Cerebellar nuclear complex (tissue), 1 donor: ENCODE data around the gene TMEM175.

ENCODE experiments used
- DNase-seq, 2 experiments: peaks; one replicate each; lab custom pipeline; 2025; lab: John Stamatoyannopoulos, UW

The TMEM175 gene

DNA sequence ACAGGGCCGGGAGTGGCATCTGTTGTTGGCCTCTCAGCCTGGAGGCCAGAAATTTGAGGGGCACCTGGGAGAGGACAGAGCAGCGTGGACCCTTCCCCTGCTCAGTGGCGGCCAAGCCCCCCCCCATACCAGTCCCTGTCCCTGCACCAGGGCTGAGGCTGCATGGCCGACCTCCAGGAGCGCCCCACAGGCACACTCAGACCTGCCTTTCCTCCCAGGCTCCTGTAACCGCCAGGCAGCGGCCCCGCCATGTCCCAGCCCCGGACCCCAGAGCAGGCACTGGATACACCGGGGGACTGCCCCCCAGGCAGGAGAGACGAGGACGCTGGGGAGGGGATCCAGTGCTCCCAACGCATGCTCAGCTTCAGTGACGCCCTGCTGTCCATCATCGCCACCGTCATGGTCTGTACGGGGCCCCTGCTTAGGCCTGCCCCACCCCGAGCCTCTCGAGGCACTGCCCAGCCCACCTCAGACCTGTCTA, 15.3 kb downstream of the TMEM175 start:
- DNase-seq = no peak

DNA sequence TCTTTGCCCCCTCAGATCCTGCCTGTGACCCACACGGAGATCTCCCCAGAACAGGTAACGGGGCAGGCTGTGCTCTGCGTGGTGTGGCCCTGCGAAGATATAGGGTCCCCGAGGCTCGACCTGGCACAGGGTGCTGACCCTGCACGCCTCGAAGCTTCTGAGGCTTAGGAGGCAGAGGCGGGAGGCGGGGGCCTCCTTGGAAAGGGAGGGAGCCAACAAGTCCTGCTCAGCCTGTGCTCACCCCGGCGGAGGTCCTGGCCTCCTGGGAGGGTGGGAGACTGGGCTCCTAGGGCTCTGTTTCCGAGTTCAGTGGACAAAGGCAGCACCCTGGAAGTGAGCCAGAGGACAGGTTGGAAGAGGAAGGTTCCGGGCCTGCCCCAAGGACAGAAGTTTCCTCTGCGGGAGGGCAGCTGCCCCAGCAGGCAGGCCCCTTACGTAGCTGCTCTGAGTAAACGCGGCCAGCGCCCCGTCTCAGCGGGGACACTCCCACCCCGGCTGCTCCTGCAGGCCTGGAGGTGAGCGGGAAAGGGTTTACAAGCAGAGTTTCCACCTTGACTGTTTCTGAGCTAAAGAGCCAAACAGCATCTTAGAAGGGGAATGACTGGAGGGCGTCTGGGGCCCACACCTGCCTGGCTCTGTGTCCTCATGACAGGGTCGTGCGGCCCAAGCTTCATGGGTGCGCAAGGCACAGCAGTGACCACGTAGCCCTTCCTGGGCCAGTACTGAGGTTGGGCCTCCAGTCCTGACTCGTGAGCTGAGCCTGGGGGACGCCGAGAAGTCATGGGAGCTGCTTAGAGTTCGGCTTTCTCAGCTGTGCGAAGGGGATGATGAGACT, 16.1 kb downstream of the TMEM175 start:
- DNase-seq = no peak

DNA sequence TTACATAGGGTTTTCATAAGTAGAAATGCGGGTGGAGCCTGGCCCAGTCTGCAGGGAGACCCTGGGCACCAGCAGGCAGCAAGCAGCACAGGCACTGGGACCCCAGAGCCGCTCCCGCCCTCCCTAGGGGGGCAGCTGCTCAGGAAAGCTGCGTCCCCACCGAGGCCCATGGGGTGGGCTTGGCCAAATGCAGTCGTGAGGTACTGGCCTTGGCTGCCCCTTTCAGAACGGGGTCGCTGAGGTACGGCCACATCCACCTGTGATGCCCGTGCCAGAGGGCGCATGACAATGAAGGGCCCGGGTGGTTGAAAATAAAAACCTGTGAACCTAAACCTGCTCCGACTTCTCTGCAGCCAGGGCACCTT, 16.7 kb downstream of the TMEM175 start:
- DNase-seq = no peak

DNA sequence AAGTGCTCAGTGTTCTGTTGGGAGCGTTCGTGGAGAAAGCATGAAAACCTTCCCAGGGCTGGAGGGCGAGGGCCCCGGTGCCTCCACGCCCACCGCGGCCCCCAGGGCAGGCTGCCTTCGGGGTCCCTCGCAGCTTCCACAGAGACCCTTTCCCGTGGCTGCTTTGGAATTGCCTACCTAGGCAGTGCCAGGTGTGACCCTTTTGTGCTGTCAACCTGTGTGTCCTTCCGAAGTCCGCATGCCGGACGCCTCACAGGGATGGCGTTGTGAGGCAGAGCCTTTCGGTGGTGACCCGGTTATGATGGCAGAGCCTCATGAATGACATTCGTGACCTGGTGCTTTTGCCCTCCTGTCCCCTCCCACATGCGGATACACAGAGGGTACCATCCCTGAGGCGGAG, 17.4 kb downstream of the TMEM175 start:
- DNase-seq = no peak

DNA sequence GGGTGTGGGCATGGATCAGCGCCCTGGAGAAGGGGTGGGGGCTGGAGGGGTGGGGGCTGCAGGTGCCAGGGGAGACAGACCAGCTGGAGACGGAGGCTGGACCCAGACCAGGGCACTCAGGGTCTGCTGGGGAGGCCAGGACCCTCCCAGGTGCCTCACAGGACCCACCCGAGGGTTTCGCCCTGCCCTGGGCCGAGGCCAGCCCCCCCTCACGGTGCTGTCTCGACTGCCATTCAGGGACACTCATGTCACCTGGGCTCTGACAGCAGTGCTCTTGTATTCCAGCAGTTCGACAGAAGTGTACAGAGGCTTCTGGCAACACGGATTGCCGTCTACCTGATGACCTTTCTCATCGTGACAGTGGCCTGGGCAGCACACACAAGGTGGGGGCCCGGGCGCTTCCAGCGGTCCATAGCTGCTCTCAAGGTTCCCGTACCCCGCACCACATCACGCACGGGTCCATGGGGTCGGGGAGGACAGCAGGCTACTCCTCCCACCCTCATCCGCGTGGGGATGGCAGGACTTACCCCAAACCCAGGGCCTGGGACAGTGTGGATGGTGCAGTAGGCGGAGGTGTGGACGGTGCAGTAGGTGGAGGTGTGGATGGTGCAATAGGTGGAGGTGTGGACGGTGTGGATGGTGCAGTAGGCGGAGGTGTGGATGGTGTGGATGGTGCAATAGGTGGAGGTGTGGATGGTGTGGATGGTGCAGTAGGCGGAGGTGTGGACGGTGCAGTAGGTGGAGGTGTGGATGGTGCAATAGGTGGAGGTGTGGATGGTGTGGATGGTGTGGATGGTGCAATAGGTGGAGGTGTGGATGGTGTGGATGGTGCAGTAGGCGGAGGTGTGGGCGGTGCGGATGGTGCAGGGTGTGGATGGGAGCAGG, 18.1 kb downstream of the TMEM175 start:
- no peak for DNase-seq

DNA sequence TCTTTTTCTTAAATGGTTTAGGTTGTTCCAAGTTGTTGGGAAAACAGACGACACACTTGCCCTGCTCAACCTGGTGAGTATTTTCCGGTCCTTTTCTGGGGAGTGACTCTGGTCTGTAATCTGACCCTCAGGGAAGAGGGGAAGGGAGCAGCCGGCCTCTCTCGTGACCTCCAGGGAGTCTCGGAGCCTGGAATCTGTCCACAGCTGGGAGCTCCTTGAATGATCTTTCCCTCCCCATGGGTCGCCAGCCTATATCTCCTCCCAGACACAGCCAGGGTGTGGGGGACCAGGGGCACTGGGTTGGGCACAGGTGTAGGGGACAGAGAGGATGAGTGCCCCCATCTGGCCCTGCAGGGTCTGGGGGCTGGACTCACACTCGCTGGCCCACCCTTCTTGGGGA, 18.9 kb downstream of the TMEM175 start:
- DNase-seq = no peak

DNA sequence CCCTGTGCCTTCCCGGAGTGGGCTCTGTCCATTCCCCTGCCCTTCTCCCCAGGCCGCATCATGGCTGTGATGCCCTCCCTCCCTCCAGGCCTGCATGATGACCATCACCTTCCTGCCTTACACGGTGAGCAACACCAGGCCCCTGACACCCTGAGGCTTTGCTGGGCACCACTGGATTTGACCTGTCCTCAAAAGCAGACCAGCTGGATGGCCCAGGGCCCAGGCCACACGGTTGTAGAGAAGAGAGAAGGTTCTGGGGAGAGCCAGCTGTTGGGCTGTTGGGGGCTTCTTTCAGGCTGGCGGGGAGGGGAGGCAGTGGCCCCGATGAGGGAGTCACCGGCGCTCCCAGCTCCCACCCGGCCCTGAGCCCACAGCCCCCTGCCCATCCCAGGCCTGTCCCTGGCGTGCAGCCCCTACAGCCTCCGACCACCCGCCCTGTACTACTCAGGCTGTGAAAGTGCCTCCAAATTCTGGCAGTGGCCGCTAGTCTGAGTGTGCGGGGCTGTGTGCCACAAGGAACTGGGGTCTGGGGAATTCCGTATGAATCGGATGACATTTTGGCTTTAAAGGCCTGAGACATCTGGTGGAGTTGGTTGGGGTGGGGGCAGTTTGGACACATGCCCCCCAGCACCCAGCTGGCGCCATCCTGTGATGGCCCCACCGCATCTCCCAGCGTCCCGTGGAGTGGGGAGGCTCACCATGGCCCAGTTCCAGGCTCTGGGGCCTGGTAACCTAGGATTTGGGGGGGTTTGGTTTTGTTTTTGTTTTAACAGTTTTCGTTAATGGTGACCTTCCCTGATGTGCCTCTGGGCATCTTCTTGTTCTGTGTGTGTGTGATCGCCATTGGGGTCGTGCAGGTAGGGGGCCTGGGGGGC, 19.6 kb downstream of the TMEM175 start:
- no peak for DNase-seq

DNA sequence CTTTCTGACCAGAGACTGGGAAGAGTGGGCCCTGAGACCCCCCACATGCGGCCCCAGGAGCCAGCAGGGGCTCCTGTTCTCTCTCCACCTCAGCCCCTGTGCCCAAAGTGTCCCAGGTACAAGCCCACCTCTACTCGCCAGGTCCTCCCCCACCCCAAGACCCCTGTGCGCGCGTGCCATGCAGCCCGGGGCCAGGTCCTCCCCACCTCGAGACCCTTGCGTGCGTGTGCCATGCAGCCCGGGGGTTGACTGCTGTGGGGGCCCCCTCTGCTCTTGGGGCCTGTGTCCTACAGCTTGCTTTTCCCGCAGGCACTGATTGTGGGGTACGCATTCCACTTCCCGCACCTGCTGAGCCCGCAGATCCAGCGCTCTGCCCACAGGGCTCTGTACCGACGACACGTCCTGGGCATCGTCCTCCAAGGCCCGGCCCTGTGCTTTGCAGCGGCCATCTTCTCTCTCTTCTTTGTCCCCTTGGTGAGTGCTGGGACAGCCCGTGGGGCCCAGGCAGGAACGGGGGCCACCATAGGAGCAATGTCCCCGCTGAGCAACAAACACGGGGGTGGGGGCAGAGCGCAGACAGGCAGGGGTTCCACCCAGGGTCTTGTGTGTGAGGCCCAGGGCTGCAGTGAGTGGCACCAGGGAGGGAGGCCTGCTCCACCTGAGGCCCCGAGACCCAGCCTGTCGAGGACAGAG, 20.8 kb downstream of the TMEM175 start:
- DNase-seq = no peak

DNA sequence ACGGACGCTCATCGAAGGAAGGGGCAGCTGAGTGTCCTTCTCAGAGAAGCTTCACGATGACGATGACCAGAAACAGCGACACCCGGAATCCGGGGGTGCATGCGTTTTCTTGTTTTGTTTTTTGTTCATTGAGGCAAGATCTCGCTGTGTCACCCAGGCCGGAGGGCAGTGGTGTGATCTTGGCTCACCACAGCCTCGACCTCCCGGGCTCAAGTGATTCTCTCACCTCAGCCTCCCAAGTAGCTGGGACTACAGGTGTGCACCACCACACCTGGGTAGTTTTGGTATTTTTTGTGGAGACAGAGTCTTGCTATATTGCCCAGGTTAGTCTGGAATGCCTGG, 21.3 kb downstream of the TMEM175 start:
- DNase-seq = no peak

DNA sequence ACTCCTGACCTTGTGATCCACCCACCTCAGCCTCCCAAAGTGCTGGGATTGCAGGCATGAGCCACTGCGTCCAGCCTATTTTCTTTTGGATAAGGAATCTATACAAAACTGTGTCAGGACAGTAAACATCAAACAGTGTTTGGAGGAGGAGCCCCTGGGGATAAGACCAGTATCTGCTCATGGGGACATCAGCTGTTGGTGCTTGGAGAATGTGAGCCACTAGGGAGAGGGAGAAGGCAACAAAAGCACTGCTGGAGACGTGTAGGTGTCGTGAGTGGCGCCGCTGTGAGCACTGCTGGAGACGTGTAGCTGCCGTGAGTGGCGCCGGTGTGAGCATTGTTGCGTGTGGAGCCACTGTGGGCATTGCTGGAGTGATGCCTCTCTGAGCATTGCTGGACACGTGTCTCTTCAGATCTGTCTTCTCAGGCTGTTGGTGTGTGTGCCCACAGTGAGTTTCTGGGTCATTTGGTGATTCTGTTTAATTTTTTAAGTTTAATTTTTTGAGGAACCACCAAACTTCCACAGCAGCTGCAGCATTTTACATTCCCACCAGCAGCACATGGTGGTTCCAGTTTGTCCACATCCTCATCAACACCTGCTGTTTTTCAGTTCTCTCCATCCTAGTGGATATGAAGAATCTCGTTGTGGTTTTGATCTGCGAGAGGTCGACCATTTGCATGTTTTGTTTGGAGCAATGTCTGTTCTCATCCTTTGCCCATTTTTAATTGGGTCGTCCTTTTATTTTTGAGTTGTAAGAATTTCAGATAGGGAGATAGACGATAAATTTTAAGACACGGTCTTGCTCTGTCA, 22.2 kb downstream of the TMEM175 start:
- DNase-seq = no peak

DNA sequence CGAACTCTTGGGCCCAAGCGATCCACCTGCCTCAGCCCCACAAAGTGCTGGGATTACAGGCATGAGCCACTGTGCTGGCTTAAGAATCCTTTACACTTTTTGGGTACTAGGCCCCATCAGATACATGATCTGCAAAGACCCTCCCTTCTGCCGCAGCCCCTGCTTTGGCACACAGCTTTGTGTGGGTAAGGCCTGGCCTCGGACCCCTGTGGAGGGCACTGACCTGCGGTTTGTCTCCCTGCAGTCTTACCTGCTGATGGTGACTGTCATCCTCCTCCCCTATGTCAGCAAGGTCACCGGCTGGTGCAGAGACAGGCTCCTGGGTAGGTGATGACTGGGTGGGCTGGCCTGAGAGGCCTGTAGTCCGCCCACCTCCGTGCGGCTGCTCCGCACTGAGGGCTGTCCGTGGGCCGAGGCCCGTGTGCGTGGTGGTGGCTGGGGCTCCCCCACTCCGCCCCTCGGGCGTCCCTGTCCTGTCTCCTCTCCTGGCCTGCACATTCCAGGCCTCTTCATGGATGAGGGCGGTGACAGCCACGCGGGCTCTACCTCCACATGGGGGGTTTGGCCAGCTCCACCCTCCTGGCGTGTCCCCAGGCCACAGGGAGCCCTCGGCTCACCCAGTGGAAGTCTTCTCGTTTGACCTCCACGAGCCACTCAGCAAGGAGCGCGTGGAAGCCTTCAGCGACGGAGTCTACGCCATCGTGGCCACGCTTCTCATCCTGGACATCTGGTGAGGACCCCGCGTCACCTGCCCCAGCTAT, 23.1 kb downstream of the TMEM175 start:
- no peak for DNase-seq

DNA sequence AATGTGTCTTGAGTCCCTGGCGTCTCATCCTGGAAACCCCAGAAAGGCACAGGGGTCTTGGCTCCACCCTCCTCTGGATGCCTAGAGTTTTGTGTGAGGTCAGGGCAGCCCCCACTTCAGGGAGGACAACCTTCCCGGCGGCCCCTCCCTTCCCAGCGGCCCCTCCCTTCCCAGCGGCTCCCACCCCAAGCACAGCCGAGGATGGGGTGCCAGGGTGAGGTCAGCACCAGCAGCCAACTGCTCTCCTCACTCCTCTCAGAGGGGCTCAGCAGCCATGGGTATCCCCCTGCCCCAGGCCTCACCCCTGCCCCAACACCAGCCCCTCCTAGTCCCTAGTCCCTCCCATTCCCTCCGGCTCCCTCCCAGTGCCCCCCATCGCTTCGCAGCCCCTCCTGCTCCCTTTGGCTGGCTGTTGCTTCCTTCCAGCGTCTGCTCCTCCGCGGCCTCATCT, 23.7 kb downstream of the TMEM175 start:
- DNase-seq = no peak

DNA sequence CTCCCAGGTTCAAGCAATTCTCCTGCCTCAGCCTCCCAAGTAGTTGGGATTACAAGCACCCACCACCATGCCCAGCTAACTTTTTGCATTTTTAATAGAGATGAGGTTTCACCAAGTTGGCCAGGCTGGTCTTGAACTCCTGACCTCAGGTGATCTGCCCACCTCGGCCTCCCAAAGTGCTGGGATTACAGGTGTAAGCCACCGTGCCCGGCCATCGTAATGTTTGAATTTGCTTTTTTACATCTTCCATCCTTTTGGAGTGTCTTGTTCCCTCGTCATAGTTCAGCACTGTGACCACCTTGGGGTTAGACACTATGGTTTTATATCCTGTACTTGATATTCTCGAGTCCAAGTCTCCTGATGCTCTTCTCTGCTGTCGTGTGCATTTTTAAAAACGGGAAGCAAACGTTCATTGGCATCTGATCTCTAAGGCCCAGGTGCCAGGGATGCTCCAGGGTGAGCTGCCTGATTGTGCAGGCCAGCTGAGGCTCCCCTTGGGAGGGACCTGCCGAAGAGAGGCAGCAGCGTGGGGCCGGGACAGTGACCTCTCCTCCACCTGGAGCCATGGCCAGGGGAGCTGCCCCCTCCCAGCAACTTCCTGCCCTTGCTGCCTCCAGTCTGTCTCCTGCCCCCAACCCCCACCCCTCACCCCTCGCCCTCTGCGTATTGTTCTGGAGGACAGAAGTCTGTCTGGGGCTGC, 24.4 kb downstream of the TMEM175 start:
- no peak for DNase-seq

DNA sequence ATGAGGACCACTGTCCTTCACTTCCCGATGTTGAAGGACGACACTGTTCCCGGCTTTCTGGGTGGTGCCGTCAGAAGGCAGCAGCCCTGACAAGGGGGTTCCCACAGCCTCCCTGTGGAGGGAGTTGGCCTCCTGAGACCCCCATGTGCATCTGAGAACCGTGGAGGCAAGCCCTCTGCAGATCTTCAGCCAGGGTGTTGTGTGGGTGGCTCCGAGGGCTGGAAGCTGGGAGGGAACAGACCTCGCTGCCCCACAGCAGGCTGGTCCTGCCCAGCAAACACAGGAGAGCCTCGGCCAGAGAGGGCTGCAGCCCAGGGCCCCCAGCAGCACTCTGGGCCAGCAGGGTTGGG, 24.9 kb downstream of the TMEM175 start:
- no peak for DNase-seq

DNA sequence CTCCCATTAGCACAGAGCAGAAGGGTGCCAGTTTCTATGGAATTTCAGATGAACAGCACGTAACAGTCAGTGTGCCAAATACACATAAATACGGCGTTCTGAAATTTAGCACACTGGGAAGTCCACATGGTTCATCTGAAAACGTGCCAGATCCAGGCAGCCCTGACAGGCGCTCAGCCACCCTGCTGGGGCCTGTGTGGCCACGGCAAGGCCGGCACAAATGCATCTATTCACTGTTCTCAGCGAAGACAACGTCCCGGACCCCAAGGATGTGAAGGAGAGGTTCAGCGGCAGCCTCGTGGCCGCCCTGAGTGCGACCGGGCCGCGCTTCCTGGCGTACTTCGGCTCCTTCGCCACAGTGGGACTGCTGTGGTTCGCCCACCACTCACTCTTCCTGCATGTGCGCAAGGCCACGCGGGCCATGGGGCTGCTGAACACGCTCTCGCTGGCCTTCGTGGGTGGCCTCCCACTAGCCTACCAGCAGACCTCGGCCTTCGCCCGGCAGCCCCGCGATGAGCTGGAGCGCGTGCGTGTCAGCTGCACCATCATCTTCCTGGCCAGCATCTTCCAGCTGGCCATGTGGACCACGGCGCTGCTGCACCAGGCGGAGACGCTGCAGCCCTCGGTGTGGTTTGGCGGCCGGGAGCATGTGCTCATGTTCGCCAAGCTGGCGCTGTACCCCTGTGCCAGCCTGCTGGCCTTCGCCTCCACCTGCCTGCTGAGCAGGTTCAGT, 25.5 kb downstream of the TMEM175 start:
- peak; percentile 57 to 79 for DNase-seq

DNA sequence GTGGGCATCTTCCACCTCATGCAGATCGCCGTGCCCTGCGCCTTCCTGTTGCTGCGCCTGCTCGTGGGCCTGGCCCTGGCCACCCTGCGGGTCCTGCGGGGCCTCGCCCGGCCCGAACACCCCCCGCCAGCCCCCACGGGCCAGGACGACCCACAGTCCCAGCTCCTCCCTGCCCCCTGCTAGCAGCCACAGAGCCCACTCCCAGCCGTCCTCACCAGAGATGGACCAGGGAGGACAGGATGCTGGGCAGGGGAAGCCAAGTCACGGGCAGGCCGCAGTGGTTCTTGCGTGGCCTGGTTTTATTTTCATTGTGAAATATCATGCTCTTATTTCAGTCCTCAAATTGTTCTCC, 26.0 kb downstream of the TMEM175 start:
- no peak for DNase-seq

DNA sequence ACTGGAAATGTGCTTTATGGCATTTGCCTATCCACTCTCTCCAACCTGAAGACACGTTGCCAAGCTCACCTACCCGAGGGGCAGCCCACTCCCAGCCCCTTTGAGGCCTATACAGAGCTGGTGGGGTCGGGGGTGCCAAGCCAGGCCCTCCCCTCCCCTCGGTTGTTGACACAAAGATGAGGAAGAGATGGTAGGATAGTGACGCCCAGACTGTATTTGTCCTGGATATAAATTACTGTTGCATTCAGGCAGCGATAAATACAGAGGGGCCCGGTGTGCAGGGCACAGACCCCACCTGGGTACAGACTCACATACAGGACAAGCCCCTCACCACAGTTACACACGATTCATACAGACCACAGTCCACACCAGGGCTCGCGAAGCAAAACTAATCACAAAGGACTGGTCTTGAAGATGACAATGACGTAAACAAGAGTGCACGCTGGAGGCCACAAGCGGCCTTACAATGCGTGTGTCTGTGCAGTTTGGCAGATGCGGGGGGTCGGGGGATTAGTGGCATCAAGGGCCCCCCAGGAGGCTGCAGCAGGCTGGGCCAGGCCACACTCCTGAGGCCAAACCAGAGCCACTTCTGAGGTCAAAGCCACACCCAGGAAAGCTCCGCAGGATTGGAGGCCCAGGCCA, 26.6 kb downstream of the TMEM175 start:
- DNase-seq = no peak
